PC-9 (cell line): ENCODE data around the gene OR52E8.

ENCODE experiments used
- CTCF ChIP-seq: fragments of 200-600 bp; sonication (generic); conservative IDR thresholded peaks from 2 replicates; pipeline ENCODE4 v1.6.1; 2017; ENCODE audit warnings: mixed run types, antibody characterized with exemption, mild to moderate bottlenecking, moderate library complexity
- EZH2 ChIP-seq: fragments of 200-600 bp; sonication (generic); IDR thresholded peaks from 2 replicates; pipeline ENCODE4 v1.8.0; 2017; ENCODE audit warnings: antibody characterized with exemption, low read depth

GRCh38 chr11:5857590-5857989, at the start of gene OR52E8:
- TF ChIP-seq CTCF = no peak
- no peak for TF ChIP-seq EZH2
